GM21447 (cell line): ENCODE results near the gene TTC13.
A peak's percentile ranks its signal among the peaks of the same experiment; 100 is the strongest.
"Not testable (repeated sequence)": the region's sequence is repeated elsewhere in the genome, so short reads cannot be mapped to it uniquely, and the experiment has no call there.

Experiments used
- ATAC-seq: cut with Tn5 transposase; IDR thresholded peaks from one replicate; pipeline ENCODE4 v1.9.1; 2021; ENCODE audit not compliant: unreplicated experiment

Gene TTC13

DNA sequence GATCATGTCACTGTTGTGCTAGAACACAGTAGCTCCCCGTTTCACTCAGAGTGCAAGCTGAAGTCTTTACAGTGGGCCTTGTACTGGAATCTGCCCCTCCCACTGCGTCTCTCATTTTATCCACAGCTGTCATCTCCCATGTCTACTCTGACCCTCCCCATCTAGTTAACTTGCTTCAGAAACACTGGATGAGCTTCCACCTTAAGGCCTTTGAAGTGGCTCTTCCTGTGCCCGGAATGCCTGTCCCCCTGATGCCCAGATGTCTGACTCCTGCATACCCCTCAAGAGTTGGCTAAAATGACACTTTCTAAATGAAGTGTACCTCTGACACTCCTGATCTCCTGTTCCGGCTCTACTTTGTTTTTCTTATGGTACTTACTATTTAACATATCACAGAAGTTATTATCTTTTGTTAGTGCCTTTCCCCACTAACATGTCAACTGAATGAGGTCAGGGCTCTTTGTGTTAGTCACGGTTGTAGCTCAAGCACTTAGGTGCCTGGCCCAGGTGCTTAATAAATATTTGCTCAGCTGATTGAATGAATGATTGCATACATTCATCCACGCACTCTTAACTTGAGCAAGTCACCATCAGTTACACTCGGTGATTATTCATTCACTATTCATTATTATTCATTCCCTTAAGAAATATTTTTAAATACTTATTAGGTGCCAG, 13.6 kb upstream of the TTC13 start:
- no peak for ATAC-seq

DNA sequence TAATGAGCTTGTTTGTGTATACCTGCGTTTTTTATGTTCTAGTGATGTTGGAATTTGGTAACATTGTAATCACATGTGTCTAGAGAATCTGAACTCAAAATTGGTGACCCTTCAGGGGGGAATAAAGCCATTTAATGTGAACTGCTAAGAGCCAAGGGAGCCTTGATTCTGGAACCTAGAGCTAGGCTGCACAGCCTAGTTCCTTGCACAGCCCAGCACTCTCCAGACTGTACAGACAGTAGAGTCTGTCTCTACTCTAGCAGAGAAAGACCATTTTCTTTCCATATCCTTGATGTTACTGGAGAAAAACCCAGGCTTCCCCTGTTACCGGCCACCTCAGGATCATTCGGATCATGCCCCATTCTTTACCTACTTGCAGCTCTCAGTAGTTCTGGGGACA, 8.8 kb upstream of the TTC13 start:
- no peak for ATAC-seq

DNA sequence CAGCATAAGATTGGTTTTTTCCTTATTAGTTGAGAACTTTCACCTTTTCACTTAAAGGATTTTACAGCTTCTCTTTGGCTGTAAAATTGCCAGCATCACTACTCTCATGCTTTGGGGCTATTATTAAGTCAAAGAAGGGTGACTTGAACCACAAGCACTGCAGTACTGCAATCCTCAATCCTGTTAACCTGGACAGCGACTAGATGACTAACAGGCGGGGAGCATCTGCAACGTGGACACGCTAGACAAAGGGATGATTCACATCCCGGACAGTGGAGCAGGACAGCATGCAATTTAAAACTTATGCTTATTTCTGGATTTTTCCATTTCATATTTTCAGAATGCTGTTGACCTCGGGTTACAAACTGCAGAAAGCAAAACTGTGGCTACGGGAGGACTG, 8.3 kb upstream of the TTC13 start:
- no peak for ATAC-seq

DNA sequence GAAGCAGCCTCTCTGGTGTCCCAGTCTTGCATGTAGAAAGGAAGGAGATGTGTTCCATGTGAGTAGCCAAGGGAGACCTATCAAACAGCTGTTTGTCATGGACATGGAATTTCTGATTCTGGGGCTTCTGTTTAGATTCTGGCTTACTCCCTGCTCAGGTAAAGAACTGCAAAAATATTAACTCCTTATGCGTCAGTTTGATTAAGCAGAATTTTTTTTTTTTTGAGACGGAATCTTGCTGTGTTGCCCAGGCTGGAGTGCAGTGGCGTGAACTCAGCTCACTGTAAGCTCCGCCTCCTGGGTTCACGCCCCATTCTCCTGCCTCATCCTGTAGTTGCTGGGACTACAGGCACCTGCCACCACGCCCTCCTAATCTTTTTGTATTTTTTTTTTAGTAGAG, 7.0 kb upstream of the TTC13 start:
- no peak for ATAC-seq

DNA sequence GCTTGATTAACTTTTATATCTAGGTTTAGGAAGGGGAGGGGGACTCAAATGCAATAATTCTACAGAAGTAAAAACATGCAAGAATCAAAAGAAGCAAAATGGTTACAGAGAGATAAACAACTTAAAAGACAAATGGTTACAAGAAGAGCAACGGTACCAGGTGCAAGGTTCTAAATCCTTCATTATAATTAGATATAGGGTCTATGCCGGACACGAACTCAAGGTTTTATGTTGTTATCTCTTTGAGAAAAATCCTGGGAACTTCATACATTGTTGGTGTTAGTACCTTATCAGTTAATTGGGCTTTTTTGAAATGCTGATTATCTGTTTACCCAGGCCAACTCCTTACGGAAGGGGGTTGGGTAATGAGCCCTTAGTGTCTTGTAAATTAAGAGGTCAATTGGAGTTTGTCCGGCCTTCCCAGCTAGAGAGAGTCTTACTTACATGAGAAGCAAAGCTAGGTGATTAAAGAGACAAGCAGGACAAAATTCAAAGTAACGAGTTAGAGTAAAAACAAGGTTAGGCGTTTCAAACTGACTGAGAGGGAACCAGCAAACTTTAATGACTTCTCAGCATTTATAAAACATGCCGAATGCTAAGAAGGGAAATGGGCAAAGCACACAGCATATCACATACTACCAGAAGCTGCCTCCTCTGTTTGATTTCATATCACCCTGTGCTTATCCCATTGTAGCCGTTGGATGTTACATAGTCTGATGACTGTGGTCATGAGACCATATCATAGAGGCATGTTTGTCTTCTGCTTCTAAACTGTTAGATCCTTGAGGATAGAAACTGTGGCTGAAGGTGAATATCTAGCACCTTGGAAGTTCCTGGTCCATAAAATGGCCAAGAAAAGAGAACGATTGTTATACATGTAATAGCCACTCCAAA, 6.2 kb upstream of the TTC13 start:
- not testable (repeated sequence) for ATAC-seq

DNA sequence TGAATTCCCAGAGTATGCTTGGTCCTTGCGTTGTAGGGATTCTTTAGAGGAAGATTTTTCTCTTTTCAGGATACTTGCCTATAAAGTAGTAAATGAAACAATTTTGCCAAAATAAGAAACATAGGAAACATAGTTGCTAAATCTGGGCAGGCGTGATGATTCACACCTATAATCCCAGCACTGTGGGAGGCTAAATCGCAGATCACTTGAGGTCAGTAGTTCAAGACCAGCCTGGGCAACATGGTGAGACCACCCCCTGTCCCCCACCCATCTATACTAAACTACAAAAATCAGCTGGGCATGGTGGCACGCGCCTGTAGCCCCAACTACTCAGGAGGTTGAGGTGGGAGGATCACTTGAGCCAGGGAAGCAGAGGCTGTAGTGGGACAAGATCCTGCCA, 5.2 kb upstream of the TTC13 start:
- ATAC-seq = no peak

DNA sequence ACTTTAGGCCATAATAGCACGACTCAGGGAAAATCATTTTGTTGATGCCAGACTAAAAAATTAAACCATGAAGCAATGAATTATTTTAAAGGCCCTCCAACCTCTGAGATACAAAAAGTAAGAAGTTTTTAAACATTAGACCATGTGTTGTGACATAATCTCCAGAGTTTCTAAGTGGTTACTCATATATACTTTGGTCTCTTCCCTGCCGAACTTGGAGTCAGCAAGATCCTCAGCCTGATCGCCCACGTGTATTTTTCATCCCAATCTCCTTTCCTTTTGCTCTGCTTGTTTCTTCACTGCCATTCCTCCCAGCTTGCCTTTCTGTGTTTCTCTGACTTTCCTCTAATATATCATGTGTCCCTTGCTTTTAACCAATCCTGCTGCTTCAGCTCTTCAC, 4.0 kb upstream of the TTC13 start:
- no peak for ATAC-seq

DNA sequence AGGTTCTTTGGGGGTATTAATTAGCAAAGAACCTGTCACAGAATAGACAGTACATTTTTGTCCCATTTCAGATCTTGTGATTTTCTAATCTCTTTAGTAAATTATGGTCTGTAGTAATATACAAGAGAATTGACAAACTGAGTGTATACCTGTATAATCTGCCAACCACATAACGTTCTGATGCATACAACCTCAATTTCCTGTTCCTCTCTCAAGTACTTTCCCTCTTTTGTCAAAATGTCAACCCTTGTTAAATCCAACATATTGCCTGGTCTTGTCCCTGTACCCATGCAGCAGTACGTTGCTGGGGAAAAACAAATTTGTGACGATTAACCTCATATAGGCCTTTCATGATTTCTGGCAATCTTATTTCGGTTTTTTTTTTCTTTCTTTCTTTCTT, 1.3 kb upstream of the TTC13 start:
- ATAC-seq = no peak

DNA sequence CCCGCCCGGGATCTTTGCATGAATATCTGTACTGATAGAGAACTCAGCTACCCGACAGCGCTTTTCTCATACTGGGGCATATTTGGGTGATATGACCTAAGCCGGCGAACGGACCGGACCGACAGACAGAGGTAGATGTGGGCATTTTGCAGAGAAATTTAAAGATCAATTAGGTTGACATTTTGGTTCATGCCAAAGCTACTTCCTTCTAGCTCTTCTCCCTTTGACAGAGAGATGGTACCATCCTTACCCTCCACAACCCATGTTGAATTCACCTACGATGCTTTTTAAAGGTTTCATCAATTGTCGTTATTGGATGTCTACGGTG, 692 bp upstream of the TTC13 start:
- ATAC-seq = no peak

DNA sequence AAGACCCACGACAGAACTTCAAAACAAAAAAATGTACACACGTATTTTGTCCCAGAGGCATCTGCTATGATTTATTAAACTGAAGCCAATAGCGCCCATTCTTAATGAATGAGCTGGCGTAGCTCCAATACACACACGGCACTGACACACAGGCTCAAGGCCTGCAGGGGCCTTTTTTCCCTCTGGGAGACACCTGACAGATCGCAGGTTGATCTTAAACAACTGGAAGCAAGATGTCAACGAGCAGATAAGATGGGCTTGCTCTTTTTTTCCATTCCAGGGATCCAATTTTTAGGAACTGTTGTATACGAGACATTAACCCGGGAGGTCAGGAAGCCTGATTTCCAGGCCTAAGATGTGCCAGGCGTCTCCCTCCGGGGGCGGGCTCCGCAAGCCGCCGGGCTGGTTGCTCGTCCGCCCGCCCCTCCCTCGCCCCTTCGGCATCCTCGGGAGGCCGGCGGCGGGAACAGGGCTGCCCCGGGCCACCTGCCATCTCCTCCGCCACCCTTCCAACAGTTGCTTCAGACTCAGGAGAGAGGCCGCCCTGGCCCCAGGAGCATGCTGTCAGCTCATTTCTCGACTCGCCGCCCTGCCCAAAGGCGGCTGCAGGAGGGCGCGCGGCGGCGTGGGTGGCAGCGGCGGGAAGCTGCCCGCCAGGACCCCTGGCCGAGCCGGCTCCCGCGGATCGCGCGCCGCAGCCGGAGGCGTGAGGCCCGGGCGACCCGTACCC, 735 bp downstream of the TTC13 start:
- ATAC-seq = peak; percentile 6

DNA sequence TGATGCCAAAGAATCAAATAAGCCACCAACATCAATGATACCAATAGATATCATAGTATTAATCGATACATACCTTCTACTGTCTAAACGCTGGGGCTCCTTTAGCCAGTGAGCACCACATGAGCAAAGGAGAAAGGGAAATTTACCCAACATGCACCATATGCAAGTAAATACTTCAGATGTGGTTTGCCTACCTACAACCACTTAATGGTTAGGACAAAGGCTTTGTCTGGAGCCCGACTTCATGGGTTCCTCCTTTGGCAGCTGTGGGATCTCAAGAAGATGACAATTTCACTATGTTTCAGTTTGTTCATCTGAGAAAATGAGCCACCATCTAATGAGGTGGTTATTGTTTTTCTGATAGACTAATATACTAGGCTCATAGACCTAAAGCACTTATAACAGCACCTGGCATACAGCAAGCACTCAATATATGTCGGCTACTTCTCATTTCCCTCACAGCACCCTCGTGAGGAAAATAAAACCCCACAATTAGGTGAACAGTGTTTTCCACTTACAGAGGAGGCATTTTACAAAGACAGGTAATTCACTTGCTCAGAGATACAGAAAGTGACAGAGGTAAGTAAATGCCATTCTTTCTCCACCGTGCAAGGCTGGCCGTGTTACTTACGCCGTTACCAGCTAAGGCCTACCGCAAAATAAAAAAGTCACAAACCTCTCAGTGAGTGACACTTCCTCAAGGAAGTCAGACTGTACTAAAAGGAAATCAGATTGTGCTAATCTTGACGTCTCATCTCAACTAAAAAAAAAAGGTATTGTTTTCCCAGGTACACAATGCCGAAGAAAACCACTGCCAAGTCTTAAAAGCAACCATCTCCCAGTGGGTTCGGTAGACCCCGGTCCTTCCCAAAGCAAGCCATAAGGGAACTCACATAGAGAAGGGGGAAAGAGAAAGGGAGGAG, 1.6 kb downstream of the TTC13 start:
- ATAC-seq = no peak

DNA sequence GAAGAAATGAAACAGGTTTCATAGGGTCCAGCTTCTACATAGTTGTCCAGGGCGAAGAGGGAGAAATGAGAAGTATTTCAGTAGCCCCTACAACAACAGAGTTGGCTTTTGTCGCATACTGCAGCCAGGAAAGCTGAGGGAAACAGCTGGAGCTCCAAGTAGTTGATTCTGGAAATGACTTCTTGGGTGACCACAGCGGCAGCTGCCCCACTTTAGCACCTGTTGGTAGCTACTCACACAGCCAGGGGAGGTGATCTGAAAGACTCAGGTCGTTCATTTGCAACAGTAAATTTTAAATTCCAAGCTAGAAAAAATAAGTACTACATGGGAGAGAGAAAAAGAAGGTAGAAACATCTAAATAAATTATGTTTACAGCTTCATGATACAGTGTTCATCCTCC, 2.3 kb downstream of the TTC13 start:
- no peak for ATAC-seq

DNA sequence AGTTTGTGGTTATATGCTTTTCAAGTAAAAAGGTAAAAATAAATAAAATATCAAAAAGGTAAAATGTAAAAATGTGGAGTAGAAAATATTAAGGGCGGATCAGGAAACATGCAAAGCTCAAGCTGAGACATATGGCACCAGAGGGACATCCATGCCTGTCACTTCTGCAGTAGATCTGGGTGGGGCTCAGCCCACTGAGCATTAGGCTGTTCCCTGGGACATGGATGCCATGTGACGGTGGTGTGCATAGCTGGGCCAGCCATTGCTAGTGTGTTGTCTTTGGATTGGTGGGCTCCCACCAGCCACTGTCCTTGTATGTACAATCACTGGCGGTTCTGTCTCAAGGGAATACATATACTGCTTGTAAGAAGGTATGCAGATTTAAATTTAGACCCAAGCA, 3.0 kb downstream of the TTC13 start:
- no peak for ATAC-seq

DNA sequence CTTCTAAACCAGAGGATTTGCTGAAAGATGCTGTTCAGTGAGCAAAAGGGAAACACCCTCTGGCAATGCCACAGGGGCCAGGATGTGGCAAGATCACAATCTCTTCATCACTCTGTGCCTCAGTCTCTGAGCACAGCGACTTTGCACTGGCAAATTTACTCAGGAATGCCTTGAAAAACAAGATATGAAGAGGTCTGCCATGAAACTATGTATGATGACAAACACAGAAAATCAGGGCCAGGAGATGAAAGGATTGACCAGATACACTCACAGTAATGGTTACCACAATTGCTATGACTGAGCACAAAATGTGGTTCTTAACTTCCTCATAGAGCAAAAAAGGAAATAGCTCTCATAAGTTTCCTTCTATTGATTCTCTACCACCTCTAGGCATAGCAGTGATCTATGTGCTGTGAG, 5.8 kb downstream of the TTC13 start:
- ATAC-seq = peak; percentile 75

DNA sequence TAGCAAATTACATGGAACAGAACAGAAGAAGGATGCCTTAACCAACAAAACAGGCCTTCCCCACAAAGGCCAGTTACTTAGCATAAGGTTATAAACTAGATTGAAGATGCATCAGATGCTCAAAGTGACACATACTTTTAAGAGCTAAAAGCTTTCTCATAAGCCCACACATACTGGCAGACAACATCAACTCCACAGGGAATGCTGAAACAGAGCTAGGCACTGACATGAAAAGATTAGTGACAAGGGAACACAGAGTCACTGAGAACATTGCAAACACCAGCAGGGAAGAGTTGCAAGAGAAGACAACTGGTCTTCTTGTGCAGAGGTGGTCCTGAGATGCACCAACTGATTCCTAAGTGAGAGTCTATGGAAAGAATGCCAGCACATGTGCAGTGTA, 6.9 kb downstream of the TTC13 start:
- ATAC-seq = no peak

DNA sequence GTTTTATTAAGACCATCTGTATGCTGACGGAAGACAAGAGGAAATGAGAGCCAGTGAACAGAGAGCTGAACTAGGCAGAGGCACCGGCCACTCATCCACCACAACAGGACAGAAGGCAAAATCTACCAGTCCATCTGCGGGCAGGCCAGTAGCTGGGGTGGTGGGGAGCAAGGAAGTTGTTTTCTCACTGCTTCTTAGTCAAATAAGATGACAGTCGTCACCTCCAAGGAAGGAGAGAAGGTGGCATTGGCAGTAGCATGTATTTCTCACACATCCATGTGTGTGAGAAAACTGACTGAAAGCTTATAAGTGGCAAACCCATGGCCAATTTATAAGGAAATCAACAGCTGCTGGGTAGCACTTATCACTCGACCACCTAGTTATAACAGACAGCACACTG, 8.2 kb downstream of the TTC13 start:
- ATAC-seq = no peak

DNA sequence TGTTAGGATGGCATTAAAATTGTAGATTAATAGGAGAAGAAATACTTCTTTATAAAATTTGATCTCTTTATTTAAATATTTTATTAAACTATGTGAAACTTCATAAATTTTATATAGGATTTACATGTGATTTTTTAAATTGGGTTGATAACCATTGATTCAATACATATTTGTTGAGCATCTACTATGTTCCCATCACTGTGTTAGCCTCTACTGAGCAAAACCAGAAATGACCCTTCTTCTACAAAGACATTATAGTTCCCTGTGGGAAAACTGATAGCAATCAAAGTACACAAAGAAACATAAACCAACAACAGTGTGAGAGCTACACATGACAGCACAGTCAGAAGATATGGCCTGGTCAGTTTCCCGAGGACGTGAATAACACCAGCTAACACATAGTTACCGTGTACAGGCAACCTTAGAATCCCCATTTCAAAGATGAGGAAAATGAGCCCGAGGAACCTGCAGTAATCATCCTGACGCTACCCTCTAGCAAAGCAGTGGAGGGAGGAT, 12.2 kb downstream of the TTC13 start:
- no peak for ATAC-seq

DNA sequence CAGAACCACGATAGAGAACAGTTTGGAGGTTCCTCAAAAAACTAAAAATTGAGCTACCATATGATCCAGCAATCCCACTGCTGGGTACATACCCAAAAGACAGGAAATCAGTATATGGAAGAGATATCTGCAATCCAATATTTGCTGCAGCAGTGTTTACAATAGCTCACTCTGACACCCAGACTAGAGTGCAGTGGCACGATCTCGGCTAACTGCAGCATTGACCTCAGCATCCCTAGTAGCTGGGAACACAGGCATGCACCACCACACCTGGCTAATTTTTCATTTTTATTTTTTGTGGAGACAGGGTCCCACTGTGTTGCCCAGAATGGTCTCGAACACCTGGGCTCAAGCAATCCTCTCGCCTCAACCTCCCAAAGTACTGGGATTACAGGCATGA, 13.1 kb downstream of the TTC13 start:
- no peak for ATAC-seq

DNA sequence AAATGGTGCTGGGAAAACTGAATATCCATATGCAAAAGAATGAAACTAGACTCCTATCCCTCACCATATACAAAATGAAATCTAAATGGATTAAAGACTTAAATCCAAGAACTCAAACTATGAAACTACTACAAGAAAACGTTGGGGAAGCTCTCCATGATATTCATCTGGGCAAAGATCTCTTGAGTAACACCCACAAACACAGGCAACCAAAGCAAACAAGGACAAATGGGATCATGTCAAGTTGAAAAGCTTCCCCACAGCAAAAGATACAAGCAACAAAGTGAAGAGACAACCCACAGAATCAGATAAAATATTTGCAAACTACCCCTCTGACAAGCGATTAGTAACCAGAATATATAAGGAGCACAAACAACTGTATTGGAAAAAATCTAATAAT, 13.8 kb downstream of the TTC13 start:
- no peak for ATAC-seq

DNA sequence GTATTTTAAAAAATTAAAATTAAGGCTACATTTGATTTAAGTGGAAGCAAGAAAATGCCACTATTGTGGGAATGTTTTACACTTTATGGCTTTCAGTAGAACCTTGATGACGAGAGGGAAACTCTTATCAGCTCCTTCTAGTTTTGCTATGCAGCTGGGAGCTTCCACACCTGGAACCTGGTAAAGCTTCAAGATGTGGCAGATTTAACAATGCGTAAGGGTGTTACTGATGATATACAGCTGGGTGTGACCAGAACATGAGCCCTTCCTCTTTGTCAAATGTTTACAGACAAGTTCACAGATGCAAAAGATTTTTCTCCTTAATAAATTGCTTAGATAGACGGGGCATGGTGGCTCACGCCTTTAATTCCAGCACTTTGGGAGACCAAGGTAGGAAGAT, 20.3 kb downstream of the TTC13 start:
- no peak for ATAC-seq

DNA sequence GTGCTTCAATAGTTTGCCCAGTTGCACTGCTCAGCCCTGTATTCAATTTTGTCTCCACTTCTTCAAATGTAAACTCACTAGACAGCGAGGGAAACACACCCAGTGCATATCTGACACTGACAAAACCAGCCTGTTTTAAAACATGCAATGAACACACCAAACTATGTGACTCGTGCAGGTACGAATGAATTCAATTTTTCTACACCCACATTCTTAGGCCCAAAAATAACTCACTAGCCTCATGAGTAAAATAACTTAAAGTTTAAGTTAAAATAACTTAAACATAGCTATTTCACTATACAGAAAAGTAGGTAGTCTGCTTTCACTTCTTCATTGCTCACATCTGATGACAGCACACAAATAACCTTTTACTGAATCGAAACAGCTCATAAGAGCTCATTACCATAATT, 21.1 kb downstream of the TTC13 start:
- ATAC-seq = peak; percentile 85
